Aorta (tissue), 5 donors: ENCODE measurements around the gene ANTXR1. TPM values are rescaled to one million over a fixed set of nuclear protein-coding genes. Genes with fewer than 3 reads are reported as not detected.

ENCODE experiments used
- ATAC-seq: fragments of 200-7000 bp; cut with Tn5 transposase; one replicate; pipeline ENCODE4 v1.9.1; 2022; ENCODE audit warnings: moderate library complexity; ENCODE audit not compliant: low FRiP score
- DNase-seq, 2 donors: peaks; one replicate each; pipeline ENCODE4 v3.0.0-alpha.2; 2020
- H3K27ac ChIP-seq, 2 donors: one replicate each; pipeline ENCODE4 v1.5.1; 2013; ENCODE audit warnings: low read length in 2 of 2, mild to moderate bottlenecking in 2 of 2, moderate library complexity in 2 of 2, control low read depth in 1 of 2, inconsistent platforms in 1 of 2, low read depth in 1 of 2
- H3K27me3 ChIP-seq, 2 donors: one replicate each; pipeline ENCODE4 v1.6.1; 2013; ENCODE audit warnings: control low read depth in 1 of 2, low read length in 1 of 2, mild to moderate bottlenecking in 1 of 2, moderate library complexity in 1 of 2; ENCODE audit not compliant: insufficient read depth in 2 of 2, control insufficient read depth in 1 of 2
- H3K36me3 ChIP-seq, 2 donors: one replicate each; pipeline ENCODE4 v1.6.1; 2013; ENCODE audit warnings: control low read depth in 1 of 2, low read length in 1 of 2, mild to moderate bottlenecking in 1 of 2; ENCODE audit not compliant: insufficient read depth in 2 of 2, control insufficient read depth in 1 of 2
- H3K4me1 ChIP-seq, 2 donors: one replicate each; pipeline ENCODE4 v1.6.1; 2013; ENCODE audit warnings: low read length in 2 of 2, control low read depth in 1 of 2, mild to moderate bottlenecking in 1 of 2, moderate library complexity in 1 of 2; ENCODE audit not compliant: insufficient read depth in 2 of 2, control insufficient read depth in 1 of 2
- H3K4me3 ChIP-seq, 2 donors: one replicate each; pipeline ENCODE4 v1.5.1; 2013; ENCODE audit warnings: low read length in 2 of 2, control low read depth in 1 of 2, mild to moderate bottlenecking in 1 of 2
- H3K9me3 ChIP-seq: one replicate; pipeline ENCODE4 v1.6.1; 2013; ENCODE audit warnings: mild to moderate bottlenecking, low read length; ENCODE audit not compliant: control insufficient read depth
- WGBS, 2 donors: extraction: QIAGEN DNeasy Blood & Tissue Kit; methylation state at CpG; one replicate each; pipeline ENCODE4 v1.1.7; 2013; 5-methylcytosine and 5-hydroxymethylcytosine counted together
- intact Hi-C, 2 donors: fragments of 100-400 bp; cut with DNase I; formaldehyde crosslinking; loops; one replicate each; pipeline versions ENCODE4 v1.14.2 to v1.15.0; 2022
- polyA plus RNA-seq, 2 donors: library from polyadenylated mRNA; stranded (reverse); fragments of 200-250 nt; gene quantifications; one replicate each; pipeline ENCODE4 v1.2.3, GENCODE V29; 2013
- total RNA-seq, 2 donors: library from RNA; stranded (reverse); fragmentation: NEBNext Ultra II Directional; extraction: Animal tissue kit (Norgen Biotek cat#: 25700); gene quantifications; one replicate each; pipeline ENCODE4 v1.2.1, GENCODE V29; 2021
- donor health status: healthy with polysubstance abuse.
- donor health status: Bipolar disorder and iron deficiency.
- donor health status: DM: no; HTN: no; CAD: no.
- donor health status: DM: no; HTN: no; CAD: no.
- donor health status: DM: yes; HTN: yes; CAD: no.

The ANTXR1 gene
- total and polyA plus RNA-seq, 4 donors, result 136 to 358 (median 160) TPM

DNA sequence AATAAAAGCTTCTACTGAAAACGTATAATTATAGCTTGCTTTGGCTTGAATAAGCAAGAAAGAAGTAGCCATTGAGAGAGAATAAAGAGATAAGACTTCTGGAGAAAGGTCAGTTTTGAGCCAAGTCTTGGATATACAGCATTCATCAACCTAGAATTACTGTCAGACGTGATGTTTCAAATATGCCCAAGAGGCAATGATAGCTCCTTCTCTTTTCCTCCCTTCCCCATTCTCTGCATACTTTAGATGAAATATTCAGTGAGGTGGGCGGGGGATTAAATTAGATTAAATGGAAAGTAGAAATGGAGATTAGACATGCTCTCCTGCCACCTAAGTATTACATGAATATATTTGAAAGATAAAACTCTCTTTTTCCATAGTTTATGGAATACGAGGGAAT is 8.7 kb downstream of the ANTXR1 start:
- no peaks in the 10 kb centered on the region for H3K27me3 ChIP-seq
- intact Hi-C loops, result no loop called here
- peak overlapping the region; percentile 19 to 55 for H3K27ac ChIP-seq
- H3K4me1 ChIP-seq, result peaks cover 10 to 23% of the 10 kb centered on the region in 2 donors
- H3K36me3 ChIP-seq, result no peaks in the 10 kb centered on the region
- WGBS, 2 donors, result 42 to 44% methylated on average over 4 of the region's 4 CpGs
- DNase-seq (no peak), ATAC-seq (no peak)
- no peak overlapping the region for H3K4me3 ChIP-seq
- no peaks in the 10 kb centered on the region for H3K9me3 ChIP-seq

DNA sequence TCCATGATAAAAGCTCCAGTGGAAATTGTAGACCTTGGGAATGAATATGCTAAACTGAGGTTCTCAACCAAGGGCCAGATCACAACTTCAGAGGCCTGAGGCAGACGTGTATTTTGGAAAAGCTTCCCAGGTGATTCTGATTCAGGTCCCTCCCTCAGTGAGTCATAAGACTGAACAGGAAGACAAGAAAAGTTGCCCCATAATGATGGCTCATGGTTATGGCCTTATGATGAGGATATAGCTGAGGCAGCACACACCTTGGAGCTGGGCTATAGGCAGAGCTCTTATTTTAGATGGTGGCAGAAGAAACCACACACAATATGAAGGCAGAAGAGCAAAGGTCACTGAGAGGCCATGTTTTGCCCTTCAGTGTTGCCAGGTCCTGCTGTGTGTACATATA is 9.6 kb downstream of the ANTXR1 start:
- Histone ChIP-seq H3K36me3 (no peaks in the 10 kb centered on the region), H3K4me1 (peaks cover 10 to 23% of the 10 kb centered on the region in 2 donors), H3K9me3 (no peaks in the 10 kb centered on the region), H3K4me3 (no peak overlapping the region), H3K27me3 (no peaks in the 10 kb centered on the region), H3K27ac (peak overlapping the region in 1 of 2 donors; percentile 54)
- DNase-seq (no peak), ATAC-seq (no peak)
- WGBS, 2 donors, result 48 to 66% methylated on average over 1 of the region's 1 CpG
- intact Hi-C loops, result no loop called here

DNA sequence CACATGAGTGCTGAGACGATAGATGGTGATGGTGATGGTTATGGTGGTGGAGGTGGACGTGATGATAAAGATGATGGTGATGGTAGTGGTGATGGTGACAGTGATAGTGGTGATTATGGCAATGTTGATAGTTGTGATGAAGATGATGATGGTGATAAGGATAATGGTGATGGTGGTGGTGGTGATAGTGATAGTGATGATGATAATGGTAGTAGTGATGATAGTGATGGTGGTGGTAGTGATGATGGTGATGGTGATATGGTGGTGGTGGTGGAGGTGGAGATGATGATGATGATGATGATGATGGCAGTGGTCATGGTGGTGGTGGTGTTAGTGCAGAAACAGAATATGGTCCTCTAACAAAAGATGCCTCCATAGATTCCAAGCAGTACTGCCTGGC is 10.3 kb downstream of the ANTXR1 start:
- Histone ChIP-seq H3K4me3 (no peak overlapping the region), H3K36me3 (no peaks in the 10 kb centered on the region), H3K9me3 (no peaks in the 10 kb centered on the region), H3K4me1 (peaks cover 10 to 20% of the 10 kb centered on the region in 2 donors), H3K27ac (no peak overlapping the region), H3K27me3 (no peaks in the 10 kb centered on the region)
- DNase-seq (no peak), ATAC-seq (no peak)
- intact Hi-C loops, result no loop called here
- WGBS, 2 donors, result 91 to 93% methylated on average over 2 of the region's 2 CpGs

DNA sequence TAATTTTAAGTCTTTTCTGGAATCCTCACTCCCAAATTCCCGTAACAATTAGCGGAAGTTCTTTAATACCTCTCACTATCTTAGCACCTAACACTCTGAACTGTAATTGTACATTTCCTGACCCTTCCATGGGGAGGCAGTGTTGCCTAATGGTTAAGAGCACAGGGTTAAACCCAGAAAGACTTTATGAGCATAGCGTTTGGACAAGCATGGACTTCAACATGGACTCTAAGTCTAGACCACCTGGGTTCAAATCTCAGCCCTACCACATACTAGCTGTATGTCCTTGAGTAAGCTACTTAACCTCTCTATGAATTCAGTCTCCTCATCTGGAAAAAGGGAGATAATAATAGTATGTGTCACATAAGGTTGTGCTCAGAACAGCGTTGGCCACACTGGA is 13.0 kb downstream of the ANTXR1 start:
- H3K36me3 ChIP-seq, result no peaks in the 10 kb centered on the region
- 72 to 74% methylated on average over 4 of the region's 4 CpGs for WGBS, 2 donors
- H3K27ac ChIP-seq, result no peak overlapping the region
- H3K4me1 ChIP-seq, result peaks cover 7 to 14% of the 10 kb centered on the region in 2 donors
- H3K9me3 ChIP-seq, result no peaks in the 10 kb centered on the region
- no peak overlapping the region for H3K4me3 ChIP-seq
- no peaks in the 10 kb centered on the region for H3K27me3 ChIP-seq
- no peak for DNase-seq
- peak; percentile 74 for ATAC-seq
- intact Hi-C loops, result loop anchor here (5.0 kb wide), 2 partner anchors 36 to 281 kb away; no protein-coding TSS in a partner anchor

DNA sequence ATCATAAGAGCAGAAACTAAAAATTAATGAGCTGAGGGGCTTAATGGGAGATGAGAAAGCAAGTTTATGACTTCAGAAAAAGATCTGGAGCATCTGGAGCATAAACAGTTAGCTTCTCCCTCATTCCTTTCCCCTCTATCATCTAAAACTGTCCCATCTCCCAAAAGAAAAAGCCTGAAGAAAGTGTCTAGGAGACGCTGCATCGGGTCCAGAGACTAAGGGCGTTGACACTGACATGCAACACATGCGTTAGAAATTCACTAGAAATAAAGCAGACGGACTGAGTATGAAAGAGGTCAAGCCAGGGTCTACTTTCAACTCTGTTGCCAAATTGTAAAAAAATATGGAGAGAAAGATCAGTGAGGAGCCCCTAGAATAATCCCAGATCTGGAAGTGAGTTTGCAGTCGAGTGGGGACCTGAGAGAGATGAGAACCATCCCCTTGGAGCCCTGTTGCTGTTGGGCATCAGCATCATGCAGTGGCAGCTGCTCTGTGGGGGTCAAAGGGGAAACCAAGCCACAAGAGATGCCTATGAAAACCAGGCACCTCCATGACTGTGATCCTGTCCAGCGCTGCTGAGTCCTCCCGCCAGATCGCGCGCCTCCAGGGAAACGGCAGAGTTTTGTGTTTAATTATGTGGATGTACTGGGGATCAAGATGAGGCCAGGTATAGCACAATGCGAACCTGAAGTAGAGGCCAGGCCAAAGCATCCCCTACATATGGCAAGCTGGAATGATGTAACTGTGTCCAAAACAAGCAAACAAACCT is 13.9 kb downstream of the ANTXR1 start:
- Histone ChIP-seq H3K4me1 (peaks cover 4 to 10% of the 10 kb centered on the region in 2 donors), H3K9me3 (no peaks in the 10 kb centered on the region), H3K4me3 (no peak overlapping the region), H3K27me3 (no peaks in the 10 kb centered on the region), H3K36me3 (no peaks in the 10 kb centered on the region), H3K27ac (no peak overlapping the region)
- intact Hi-C loops, result loop anchor here (5.0 kb wide), 2 partner anchors 35 to 280 kb away; no protein-coding TSS in a partner anchor
- no peak for DNase-seq
- 83 to 88% methylated on average over 13 of the region's 13 CpGs for WGBS, 2 donors
- ATAC-seq, result no peak

DNA sequence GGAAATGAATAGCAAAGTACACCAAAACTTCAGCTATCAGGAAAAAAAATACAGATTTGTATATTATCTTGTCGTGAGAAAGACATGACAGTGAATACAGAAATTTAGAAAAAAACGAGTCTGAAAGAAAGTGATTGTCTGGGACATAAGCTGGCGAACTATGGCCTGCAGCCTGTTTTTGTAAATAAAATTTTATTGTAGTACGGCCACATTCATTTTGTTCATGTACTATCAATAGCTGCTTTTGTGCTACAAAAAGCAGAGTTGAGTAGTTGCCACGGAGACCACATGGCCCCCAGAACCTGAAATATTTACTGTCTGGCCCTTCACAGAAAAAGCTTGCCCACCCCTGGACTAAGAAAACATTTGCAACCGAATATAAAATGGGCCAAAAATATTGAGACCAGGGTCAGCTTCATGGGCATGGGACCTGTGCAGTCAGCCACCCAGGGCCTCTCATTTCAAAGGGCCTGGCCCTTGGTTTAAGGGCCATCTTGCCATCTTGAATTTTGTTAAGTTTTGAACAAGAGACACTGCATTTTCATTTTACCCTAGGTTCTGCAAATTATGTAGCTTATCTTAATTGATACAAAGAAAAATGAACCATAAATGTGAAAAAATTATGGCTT is 17.9 kb downstream of the ANTXR1 start:
- no peaks in the 10 kb centered on the region for H3K27me3 ChIP-seq
- peaks cover 1 to 21% of the 10 kb centered on the region in 2 donors for H3K4me1 ChIP-seq
- WGBS, 2 donors, result 57 to 61% methylated on average over 6 of the region's 6 CpGs
- no peak overlapping the region for H3K4me3 ChIP-seq
- no peak overlapping the region for H3K27ac ChIP-seq
- DNase-seq (no peak), ATAC-seq (no peak)
- H3K36me3 ChIP-seq, result no peaks in the 10 kb centered on the region
- H3K9me3 ChIP-seq, result no peaks in the 10 kb centered on the region
- intact Hi-C loops, result no loop called here

DNA sequence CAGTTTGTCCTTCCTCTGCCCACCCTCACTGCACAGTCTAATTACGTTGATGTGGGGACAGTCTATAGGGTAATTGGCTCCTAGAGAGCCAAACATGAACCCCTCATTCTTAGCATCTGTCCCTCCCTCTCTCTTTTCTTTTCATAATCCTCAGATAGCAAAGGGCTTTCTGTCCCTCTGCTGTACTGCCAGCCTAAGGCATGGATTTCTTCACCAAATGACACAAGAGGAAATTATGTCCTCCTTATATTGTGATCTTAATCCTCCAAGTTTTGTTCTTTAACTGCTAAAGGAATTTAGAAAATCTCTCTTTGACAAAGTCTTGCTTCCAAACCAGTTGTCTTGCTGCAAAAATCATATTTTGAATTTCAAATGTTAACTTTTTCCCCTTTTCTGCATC is 18.5 kb downstream of the ANTXR1 start:
- 65 to 68% methylated on average over 1 of the region's 1 CpG for WGBS, 2 donors
- DNase-seq (no peak), ATAC-seq (no peak)
- Histone ChIP-seq H3K9me3 (no peaks in the 10 kb centered on the region), H3K27ac (no peak overlapping the region), H3K36me3 (no peaks in the 10 kb centered on the region), H3K4me1 (peaks cover 1 to 21% of the 10 kb centered on the region in 2 donors), H3K4me3 (no peak overlapping the region), H3K27me3 (no peaks in the 10 kb centered on the region)
- intact Hi-C loops, result no loop called here

DNA sequence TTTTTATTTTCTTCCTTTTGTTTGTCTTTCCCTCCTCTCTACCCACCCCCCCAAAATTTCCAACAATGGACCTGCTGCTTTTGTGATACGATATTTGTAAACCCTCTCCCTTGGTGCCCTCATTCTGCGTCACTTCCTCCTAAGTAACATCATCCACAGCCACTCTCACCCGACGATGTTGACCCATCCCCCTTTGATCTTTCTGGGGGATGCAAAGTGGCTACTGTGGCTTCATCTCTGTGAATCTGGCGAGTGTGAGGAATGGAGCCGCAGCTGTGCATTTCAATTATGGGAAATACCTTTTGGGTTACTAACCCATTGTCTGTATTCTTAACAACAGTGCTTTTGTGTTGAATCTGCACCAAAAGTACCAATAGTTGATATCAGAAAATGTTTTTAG is 19.4 kb downstream of the ANTXR1 start:
- DNase-seq (no peak), ATAC-seq (no peak)
- WGBS, 2 donors, result 60 to 66% methylated on average over 6 of the region's 6 CpGs
- intact Hi-C loops, result no loop called here
- peaks cover 1 to 21% of the 10 kb centered on the region in 2 donors for H3K4me1 ChIP-seq
- H3K9me3 ChIP-seq, result no peaks in the 10 kb centered on the region
- no peaks in the 10 kb centered on the region for H3K27me3 ChIP-seq
- H3K27ac ChIP-seq, result peak overlapping the region in 1 of 2 donors; percentile 25
- no peak overlapping the region for H3K4me3 ChIP-seq
- no peaks in the 10 kb centered on the region for H3K36me3 ChIP-seq
